Measurements from ENCODE around the gene ALDH7A1.

ALDH7A1 gene

DNA sequence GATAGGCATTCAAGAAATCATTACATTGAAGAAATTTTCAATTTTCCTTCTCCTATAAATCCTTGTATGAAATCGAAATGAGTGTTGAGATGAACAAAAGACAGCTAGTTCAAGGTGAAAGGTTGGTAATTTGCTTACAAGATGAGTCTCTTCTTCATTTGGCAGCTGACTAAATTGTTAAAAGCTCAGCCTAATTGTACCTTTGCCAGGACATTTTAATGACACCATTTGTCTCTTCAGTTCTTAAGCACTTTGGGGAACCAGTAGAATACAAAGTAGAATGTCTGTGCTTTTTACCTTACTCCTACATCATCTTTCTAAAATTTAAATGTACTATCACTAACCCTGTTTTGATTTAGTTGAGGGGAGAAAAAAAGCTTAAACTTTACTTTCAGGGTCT lies 112.4 kb downstream of the ALDH7A1 start:
- no peak for DNase-seq
- H3K9me3 ChIP-seq: no peaks in the 10 kb centered on the region

GRCh38 chr5:126481243-126481642 lies 113.8 kb downstream of the ALDH7A1 start:
- H3K36me3 ChIP-seq: peaks cover 48 to 65% (median 57%) of the 10 kb centered on the region in 3 donors
- TF ChIP-seq, protein P1, sequence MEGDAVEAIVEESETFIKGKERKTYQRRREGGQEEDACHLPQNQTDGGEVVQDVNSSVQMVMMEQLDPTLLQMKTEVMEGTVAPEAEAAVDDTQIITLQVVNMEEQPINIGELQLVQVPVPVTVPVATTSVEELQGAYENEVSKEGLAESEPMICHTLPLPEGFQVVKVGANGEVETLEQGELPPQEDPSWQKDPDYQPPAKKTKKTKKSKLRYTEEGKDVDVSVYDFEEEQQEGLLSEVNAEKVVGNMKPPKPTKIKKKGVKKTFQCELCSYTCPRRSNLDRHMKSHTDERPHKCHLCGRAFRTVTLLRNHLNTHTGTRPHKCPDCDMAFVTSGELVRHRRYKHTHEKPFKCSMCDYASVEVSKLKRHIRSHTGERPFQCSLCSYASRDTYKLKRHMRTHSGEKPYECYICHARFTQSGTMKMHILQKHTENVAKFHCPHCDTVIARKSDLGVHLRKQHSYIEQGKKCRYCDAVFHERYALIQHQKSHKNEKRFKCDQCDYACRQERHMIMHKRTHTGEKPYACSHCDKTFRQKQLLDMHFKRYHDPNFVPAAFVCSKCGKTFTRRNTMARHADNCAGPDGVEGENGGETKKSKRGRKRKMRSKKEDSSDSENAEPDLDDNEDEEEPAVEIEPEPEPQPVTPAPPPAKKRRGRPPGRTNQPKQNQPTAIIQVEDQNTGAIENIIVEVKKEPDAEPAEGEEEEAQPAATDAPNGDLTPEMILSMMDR (IDR thresholded peaks at IDR 0.05): no peak
- peaks cover 0 to 51% (median 25%) of the 10 kb centered on the region in 4 donors for H3K4me1 ChIP-seq
- no peak overlapping the region for H3K27ac ChIP-seq
- H3K27me3 ChIP-seq: no peaks in the 10 kb centered on the region
- DNase-seq: no peak
- intact Hi-C loops (cut with DNase I; ENCODE audit: low total_unique reads): no loop called here
- H3K4me3 ChIP-seq: no peak overlapping the region
- no peaks in the 10 kb centered on the region for H3K9me3 ChIP-seq

More for the DNA sequence above, 112.4 kb downstream of the ALDH7A1 start:
- TF ChIP-seq, protein P1 (IDR thresholded peaks at IDR 0.05): no peak
- peaks cover 0 to 49% (median 18%) of the 10 kb centered on the region in 4 donors for H3K4me1 ChIP-seq
- intact Hi-C loops (cut with DNase I; ENCODE audit: low total_unique reads): no loop called here
- H3K36me3 ChIP-seq: peaks cover 62 to 79% (median 69%) of the 10 kb centered on the region in 3 donors
- no peak overlapping the region for H3K4me3 ChIP-seq
- H3K27ac ChIP-seq: no peak overlapping the region
- H3K27me3 ChIP-seq: no peaks in the 10 kb centered on the region

Data from tibial artery (tissue), 4 donors.